DMS153 treated with DMSO at 0.1 percent for 48 hours (cell line): Measurements from ENCODE around the gene THPO.

Experiments used
- DNase-seq: peaks from one replicate; lab custom pipeline; 2025; ENCODE audit not compliant: unreplicated experiment; lab: John Stamatoyannopoulos, UW

Gene THPO

DNA sequence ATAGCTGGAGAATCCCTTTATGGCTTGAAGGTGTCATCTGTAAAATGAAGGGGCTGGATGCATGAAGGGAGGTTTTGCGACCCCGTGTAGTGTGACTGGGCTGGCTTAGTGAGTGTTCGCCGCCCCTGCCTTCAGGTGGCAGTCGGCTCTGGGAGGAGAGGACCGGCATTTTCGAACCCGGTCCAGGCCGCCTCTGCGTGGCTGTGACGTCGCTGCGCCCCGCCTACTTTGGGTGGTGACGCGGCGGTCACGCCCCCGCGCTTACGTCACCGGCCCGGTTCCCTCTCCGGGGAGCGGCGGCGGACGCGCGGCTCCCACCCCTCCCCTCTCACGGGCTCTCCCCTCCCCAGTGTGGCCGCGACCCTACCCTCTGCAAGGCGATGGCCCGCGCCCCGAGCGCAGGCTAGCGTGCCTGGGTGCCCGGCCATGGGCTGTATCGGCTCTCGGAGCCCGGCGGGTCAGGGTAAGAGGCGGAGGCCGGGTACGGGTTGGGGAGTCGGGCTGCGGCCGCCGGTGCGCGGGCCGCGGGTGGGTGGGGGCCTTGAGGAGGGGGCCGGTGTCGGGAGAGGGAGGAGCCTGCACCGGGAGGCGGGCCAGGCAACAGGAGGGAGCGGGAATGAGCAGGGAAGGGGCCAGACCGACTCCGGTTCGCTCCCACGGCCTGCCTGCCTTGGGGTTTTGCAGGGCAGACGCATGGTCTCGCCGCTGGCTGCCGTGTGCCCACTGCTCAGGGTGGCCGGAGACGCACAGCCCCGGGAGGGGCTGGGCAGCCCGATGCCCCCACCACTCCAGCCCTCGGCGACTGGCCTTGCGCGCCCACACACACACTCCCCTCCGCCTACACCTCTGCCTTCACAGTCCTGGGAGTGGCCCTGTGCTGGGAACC is 42.1 kb downstream of the THPO start:
- peak; percentile 46 for DNase-seq

DNA sequence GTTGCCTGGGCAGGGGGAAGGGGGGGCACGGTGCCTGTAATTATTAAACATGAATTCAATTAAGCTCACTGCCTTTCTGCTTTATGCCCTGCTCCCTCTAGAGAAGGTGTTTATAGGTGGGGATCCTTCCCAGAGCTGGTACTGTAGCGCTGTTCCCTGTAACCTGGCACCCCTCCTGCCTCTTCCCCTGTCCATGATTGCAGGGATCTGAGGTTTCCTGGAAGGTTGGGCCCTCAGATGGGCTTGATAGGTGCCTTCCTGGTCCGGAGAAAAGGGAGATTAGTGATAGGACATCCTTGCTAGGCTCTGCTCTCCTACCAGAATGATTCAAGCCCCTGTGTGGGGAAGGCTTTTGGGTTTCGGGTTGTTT is 42.7 kb downstream of the THPO start:
- DNase-seq = no peak

DNA sequence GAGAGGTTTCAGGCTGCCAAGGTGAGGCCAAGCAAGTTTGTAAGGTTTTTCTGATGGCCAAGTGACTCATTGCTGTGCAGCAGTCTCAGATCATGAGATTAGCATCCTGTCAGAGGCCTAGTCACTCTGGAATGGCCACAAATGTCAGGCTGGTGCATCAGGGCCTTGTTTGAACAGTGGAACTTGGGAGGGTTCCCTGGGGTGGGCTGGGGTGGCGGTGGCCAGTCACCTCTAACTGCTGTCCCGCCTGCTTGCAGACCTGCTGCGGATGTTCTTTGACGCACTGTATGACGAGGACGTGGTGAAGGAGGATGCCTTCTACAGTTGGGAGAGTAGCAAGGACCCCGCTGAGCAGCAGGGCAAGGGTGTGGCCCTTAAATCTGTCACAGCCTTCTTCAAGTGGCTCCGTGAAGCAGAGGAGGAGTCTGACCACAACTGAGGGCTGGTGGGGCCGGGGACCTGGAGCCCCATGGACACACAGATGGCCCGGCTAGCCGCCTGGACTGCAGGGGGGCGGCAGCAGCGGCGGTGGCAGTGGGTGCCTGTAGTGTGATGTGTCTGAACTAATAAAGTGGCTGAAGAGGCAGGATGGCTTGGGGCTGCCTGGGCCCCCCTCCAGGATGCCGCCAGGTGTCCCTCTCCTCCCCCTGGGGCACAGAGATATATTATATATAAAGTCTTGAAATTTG is 43.4 kb downstream of the THPO start:
- no peak for DNase-seq

DNA sequence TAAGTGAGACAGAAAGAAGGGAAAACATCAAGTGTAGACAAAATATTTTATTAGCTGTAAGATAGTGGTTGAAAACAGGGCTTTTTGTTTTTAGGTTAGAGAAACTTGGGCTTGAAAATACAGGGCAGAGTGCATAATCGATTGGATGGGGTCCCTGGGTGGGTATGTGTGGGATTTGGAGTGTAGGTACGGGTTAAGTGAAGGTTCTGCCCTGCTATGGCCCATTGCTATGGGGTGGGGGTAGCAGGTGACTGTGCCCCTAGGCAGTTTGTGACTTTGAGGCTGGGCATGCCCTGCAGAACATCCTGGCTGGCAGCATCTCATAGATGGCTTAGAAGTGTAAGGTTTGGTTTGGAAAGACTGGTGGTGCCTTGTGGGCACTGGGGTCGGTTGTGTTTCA is 44.3 kb downstream of the THPO start:
- DNase-seq = no peak

DNA sequence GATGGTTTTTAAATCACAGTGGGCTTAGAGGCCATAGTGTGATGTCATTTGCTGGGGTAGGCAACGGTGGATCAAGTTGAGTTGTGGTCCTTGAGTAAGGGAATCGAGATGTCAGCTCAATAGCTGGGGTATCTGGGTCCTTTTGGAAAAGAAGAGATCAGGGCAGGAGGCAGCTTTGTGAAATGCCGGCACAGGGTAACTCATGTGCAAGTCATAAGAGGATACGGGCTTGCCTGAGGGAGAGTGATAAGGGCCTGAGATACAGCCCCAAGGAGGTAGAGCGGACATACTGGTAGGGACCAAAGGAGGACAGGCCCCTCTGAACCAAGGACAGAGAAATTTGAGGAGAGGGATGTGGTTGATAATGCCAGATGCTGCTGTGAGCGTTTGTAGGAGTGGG is 44.8 kb downstream of the THPO start:
- no peak for DNase-seq

DNA sequence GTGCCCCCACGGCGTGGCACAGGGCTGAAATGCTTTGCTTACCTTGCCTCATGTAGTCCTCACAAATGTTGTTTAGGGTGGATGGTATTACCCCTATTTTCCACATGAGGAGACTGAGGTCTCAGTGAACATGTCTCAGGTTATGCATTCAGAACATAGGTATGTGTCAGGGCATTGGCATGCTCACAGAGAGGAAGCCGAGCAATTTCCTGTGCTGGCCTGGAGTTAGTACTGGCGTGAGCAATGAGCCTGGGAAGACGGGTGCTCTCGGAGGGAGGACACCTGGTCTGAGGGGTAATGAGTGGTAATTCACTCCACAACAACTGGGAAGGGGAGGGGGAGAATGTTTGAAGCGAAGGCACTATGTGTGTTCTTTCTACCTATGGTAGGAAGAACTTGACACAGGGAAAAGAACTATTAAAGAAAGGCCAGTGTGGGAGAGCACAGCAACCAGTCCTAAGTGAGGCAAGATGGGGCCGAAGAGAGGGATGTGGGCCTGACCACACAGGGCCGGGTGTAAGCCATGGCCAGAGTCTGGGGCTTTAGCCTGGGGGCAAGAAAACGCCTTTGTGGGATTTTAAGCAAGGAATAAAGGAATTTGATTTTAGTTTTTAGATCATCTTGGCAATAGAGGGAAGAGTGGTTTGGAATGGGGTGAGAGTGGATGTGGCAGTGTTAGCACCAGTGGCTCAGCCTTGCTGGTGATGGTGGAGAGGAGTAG is 45.5 kb downstream of the THPO start:
- no peak for DNase-seq

DNA sequence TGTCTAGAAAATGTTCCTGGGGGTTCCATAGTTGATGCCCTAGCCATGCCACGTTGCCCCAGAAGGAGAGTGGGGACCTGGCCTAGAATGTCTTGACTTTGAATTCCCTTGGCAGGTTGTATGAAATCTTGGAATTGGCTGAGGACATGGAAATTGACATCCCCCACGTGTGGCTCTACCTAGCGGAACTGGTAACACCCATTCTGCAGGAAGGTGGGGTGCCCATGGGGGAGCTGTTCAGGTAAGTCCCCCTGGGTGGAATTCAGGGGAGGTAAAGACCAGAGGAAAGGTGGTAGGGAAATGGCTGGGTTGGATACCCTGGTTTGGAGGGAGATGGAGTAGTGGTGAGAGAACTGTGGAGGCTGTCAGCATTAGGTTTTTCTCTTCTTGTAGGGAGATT is 49.5 kb downstream of the THPO start:
- DNase-seq = no peak

DNA sequence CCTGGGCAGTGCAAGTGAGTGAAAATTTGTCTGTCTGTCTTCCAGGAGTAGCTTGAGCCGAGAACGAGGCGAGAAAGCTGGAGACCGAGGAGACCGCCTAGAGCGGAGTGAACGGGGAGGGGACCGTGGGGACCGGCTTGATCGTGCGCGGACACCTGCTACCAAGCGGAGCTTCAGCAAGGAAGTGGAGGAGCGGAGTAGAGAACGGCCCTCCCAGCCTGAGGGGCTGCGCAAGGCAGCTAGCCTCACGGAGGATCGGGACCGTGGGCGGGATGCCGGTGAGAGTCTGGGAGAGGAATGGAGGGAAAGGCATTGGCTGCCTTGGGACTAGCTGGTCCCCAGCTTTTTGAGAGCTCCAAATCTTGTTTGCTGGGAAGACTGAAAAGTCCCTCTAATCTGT is 50.8 kb downstream of the THPO start:
- no peak for DNase-seq

DNA sequence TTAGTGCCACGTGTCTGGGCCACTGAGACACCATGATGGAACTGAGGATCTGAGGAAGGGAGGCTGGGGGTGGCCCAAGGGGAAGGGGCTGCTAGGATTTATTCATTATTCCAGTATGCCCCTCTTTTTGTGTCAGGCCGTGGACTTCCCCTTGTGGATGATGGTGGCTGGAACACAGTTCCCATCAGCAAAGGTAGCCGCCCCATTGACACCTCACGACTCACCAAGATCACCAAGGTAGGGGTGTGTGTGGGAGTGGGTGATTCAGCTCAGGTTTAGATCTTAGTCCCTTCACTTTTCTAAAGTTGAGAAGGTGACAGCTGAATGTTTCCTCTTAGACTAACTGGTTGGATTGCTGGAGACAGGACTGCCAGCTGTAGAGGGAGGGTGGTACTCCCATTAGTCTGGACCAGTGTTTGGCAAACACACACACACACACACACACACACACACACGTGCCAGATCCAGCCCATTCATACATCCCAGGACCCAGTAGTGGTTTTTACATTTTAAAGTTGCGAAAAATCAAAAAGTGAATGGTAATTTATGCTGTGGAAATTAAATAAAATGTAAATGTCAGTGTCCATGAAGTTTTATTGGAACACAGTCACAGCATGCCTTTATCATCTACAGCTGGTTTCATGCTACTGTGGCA is 52.2 kb downstream of the THPO start:
- no peak for DNase-seq

DNA sequence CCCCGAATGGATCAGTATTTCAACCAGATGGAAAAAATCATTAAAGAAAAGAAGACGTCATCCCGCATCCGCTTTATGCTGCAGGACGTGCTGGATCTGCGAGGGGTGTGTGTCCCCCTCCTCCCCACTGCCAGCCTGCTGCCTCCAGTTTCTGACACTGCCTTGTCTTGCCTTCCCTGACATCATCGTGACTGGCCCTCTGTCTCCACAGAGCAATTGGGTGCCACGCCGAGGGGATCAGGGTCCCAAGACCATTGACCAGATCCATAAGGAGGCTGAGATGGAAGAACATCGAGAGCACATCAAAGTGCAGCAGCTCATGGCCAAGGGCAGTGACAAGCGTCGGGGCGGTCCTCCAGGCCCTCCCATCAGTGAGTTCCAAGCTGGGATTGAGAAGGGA is 52.7 kb downstream of the THPO start:
- DNase-seq = no peak

DNA sequence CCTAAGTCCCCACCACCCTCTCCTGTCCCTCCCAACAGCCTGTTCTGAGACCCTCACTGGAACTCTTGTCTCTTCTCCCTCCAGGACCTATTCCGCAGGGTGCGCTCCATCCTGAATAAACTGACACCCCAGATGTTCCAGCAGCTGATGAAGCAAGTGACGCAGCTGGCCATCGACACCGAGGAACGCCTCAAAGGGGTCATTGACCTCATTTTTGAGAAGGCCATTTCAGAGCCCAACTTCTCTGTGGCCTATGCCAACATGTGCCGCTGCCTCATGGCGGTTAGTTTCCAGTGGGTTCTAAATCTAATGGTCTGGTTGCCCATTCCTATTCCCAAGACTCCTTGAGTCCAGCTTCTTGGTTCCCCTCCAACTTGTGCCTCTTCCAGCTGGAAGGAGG is 54.3 kb downstream of the THPO start:
- no peak for DNase-seq

DNA sequence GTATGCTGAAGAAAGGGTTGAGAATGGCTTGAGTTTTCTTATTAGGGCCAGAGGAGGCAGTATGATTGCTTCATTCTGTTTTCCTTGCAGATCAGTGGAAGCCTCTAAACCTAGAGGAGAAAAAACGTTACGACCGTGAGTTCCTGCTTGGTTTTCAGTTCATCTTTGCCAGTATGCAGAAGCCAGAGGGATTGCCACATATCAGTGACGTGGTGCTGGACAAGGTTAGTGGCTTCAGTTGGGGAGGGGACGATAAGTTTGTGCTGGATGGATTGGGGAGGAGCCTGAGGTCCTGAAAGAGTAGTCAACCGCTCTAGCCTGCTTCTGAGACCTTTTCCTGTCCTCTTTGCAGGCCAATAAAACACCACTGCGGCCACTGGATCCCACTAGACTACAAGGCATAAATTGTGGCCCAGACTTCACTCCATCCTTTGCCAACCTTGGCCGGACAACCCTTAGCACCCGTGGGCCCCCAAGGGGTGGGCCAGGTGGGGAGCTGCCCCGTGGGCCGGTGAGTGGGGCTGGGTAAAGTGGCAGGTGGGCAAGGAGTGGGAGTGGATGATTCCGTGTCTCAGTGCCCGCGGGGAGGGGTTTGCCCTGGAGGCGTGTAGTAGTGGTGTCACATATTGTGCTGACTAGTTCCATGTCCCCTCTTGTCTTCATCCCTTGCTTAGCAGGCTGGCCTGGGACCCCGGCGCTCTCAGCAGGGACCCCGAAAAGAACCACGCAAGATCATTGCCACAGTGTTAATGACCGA is 55.1 kb downstream of the THPO start:
- no peak for DNase-seq
